Tibial nerve (tissue), 4 donors: ENCODE measurements around the gene MAMLD1.

Source experiments
- CTCF ChIP-seq, 5 experiments: fragments of 200-600 bp in 3 of 5; fragments of 450-650 bp in 2 of 5; sonication (generic) in 3 of 5; IDR thresholded peaks; one replicate each; pipeline ENCODE4 v1.5.1; 2016 to 2019; ENCODE audit warnings: antibody characterized with exemption in 5 of 5, mild to moderate bottlenecking in 3 of 5, moderate library complexity in 2 of 5
- EP300 ChIP-seq, 2 donors: sonication (generic); formaldehyde crosslinking; IDR thresholded peaks; one replicate each; pipeline ENCODE4 v1.6.1; 2017; ENCODE audit warnings: antibody characterized with exemption in 2 of 2, mild to moderate bottlenecking in 1 of 2
- POLR2A ChIP-seq, 2 donors: fragments of 450-650 bp; IDR thresholded peaks; one replicate each; pipeline ENCODE4 v1.6.1; 2017; ENCODE audit warnings: antibody characterized with exemption in 2 of 2, mild to moderate bottlenecking in 2 of 2, moderate library complexity in 2 of 2

- TF ChIP-seq CTCF (IDR thresholded peaks at IDR 0.05) (peak; percentile 28 to 88 (median 68)), EP300 (IDR thresholded peaks at IDR 0.05) (peak in 1 of 2 donors; percentile 43), POLR2A (IDR thresholded peaks at IDR 0.05) (peak in 1 of 2 donors; percentile 11)
Measured at GRCh38 chrX:150365051-150365989, 2.2 kb downstream of the MAMLD1 start.
